ENCODE measurements around the gene PCDHGB6.
"Not testable (repeated sequence)": the region's sequence is repeated elsewhere in the genome, so short reads cannot be mapped to it uniquely, and the experiment has no call there.

PCDHGB6 gene

DNA sequence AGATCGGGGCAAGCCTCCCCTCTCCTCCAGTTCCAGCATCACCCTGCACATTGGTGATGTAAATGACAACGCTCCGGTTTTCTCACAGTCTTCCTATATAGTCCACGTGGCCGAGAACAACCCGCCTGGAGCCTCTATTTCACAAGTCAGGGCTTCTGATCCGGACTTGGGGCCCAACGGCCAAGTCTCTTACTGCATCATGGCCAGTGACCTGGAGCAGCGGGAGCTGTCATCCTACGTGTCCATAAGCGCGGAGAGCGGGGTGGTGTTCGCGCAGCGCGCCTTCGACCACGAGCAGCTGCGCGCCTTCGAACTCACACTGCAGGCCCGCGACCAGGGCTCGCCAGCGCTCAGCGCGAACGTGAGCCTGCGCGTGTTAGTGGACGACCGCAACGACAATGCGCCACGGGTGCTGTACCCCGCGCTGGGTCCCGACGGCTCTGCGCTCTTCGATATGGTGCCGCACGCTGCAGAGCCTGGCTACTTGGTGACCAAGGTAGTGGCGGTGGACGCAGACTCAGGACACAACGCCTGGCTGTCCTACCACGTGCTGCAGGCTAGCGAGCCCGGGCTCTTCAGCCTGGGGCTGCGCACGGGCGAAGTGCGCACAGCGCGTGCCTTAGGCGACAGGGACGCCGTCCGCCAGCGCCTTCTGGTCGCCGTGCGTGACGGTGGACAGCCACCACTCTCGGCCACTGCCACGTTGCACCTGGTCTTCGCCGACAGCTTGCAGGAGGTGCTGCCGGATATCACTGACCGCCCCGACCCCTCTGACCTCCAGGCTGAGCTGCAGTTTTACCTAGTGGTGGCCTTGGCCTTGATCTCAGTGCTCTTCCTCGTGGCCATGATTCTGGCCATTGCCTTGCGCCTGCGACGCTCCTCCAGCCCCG lies 18.4 kb upstream of the PCDHGB6 start:
- no peak for DNase-seq

DNA sequence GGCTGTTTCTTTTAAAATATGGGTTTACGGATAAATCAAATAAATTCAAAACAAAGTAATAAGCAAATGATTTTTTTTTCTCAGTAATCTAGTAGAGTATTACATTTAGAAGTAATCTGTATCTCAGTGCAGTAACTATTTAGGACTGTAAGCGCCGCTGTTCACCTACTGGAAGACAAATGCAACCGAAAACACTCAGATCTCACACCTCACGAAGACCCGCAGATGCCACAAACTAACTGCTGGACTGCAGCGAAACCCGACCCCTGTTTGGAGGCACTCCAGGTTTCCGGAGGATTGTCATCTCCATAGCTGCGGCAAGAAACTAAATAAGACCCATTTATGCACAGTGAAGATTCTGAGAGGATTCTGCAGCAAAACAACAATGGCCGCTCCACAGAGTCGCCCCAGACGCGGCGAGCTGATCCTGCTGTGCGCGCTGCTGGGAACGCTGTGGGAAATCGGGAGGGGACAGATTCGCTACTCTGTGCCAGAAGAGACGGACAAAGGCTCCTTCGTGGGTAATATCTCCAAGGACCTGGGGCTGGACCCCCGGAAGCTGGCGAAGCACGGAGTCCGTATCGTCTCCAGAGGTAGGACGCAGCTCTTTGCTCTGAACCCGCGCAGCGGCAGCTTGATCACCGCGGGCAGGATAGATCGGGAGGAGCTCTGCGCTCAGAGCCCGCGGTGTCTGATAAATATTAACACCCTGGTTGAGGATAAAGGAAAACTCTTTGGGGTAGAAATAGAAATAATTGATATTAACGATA lies 15.2 kb upstream of the PCDHGB6 start, which contains the start of gene PCDHGA8:
Gene PCDHGA8 (plus strand): TSS at position 205 of the 770 bp plus-strand sequence. CDS start 181 bp downstream, at position 386.
- no peak for DNase-seq

DNA sequence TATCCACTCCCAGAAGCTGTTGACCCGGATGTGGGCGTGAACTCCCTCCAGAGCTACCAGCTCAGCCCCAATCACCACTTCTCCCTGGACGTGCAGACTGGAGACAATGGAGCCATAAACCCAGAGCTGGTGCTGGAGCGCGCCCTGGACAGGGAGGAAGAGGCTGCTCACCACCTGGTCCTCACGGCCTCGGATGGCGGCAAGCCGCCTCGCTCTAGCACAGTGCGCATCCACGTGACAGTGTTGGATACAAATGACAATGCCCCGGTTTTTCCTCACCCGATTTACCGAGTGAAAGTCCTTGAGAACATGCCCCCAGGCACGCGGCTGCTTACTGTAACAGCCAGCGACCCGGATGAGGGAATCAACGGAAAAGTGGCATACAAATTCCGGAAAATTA lies 14.6 kb upstream of the PCDHGB6 start:
- no peak for DNase-seq

DNA sequence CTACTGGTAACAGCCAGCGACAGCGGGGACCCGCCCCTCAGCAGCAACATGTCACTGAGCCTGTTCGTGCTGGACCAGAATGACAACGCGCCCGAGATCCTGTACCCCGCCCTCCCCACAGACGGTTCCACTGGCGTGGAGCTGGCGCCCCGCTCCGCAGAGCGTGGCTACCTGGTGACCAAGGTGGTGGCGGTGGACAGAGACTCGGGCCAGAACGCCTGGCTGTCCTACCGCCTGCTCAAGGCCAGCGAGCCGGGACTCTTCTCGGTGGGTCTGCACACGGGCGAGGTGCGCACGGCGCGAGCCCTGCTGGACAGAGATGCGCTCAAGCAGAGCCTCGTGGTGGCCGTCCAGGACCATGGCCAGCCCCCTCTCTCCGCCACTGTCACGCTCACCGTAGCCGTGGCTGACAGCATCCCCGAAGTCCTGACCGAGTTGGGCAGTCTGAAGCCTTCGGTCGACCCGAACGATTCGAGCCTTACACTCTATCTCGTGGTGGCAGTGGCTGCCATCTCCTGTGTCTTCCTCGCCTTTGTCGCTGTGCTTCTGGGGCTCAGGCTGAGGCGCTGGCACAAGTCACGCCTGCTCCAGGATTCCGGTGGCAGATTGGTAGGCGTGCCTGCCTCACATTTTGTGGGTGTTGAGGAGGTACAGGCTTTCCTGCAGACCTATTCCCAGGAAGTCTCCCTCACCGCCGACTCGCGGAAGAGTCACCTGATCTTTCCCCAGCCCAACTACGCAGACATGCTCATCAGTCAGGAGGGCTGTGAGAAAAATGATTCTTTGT lies 13.2 kb upstream of the PCDHGB6 start:
- not testable (repeated sequence) for DNase-seq

DNA sequence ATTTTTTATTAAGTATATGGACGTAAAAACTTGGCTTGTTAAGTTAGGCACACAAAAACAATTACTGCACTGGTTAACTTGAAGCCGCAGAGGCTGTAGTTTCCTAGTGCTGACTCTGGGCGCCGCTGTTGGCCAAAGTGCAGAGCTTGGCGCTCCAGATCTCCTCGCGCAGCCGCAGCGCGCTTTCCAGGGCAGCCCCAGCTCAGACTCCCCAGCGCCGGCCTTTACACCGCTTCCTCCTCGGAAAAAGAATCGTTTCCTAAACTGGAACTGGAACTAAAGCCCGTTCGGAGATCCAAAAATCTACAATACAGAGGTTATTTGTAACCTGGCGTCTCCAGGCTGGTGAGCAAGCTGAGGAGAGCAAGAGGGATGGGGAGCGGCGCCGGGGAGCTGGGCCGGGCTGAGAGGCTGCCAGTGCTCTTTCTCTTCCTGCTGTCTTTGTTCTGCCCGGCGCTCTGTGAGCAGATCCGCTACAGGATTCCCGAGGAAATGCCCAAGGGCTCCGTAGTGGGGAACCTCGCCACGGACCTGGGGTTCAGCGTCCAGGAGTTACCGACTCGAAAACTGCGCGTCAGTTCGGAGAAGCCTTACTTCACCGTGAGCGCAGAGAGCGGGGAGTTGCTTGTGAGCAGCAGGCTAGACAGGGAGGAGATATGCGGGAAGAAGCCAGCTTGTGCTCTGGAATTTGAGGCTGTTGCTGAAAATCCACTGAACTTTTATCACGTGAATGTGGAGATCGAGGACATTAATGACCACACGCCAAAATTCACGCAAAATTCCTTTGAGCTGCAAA lies 9.9 kb upstream of the PCDHGB6 start, which contains the start of gene PCDHGB5:
Gene PCDHGB5 (plus strand): TSS at position 192 of the 796 bp plus-strand sequence. CDS start 181 bp downstream, at position 373.
- DNase-seq, result not testable (repeated sequence)

DNA sequence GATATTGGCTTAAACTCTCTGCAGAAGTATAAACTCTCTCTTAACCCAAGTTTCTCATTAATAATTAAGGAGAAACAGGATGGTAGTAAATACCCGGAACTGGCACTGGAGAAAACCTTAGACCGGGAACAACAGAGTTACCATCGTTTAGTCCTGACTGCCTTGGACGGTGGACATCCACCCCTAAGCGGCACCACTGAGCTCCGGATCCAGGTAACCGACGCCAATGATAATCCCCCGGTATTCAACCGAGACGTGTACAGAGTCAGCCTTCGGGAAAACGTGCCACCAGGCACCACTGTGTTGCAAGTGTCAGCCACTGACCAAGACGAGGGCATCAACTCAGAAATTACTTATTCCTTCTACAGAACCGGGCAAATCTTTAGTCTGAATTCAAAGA lies 9.2 kb upstream of the PCDHGB6 start:
- DNase-seq, result no peak

DNA sequence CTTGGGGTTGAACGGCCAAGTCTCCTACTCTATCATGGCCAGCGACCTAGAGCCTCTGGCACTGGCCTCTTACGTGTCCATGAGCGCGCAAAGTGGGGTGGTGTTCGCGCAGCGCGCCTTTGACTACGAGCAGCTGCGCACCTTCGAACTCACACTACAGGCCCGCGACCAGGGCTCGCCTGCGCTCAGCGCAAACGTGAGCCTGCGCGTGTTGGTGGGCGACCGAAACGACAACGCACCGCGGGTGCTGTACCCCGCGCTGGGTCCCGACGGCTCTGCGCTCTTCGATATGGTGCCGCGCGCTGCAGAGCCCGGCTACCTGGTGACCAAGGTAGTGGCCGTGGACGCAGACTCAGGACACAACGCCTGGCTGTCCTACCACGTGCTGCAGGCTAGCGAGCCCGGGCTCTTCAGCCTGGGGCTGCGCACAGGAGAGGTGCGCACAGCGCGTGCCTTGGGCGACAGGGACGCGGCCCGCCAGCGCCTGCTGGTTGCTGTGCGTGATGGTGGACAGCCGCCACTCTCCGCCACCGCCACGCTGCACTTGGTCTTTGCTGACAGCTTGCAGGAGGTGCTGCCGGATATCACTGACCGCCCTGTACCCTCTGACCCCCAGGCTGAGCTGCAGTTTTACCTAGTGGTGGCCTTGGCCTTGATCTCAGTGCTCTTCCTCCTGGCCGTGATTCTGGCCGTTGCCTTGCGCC lies 8.1 kb upstream of the PCDHGB6 start:
- DNase-seq, result no peak

DNA sequence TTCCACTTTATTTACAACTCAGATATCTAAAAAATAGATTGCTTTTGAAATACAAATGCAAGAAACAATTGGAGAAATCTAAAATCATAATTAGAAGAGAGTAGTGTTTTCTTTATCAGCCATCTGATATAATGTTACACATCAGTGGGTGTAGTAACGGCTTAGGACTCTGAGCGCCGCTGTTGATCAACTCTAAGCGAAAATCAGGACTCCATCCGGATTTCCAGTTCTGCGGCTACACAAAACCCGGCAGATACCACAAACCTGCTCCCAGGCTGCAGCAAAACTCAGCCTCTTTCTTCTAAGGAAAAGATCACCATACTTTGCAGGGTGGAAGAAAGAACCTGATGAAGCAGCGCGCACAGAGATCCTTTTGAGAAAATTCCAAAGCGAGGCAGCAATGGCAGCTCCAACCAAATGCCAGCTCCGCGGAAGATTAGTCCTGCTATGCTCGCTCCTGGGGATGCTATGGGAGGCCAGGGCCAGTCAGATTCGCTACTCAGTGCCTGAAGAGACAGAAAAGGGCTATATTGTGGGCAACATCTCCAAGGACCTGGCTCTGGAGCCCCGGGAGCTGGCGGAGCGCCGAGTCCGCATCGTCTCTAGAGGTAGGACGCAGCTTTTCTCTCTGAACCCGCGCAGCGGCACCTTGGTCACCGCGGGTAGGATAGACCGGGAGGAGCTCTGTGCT lies 5.1 kb upstream of the PCDHGB6 start, which contains the start of gene PCDHGA9:
Gene PCDHGA9 (plus strand): TSS at position 226 of the 691 bp plus-strand sequence. CDS start 175 bp downstream, at position 401.
- no peak for DNase-seq

DNA sequence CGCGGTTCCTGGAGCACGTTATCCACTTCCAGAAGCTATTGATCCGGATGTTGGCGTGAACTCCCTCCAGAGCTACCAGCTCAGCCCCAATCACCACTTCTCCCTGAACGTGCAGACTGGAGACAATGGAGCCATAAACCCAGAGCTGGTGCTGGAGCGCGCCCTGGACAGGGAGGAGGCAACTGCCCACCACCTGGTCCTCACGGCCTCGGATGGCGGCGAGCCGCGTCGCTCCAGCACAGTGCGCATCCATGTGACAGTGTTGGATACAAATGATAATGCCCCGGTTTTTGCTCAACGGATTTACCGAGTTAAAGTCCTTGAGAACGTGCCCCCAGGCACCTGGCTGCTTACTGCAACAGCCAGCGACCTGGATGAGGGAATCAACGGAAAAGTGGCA lies 4.4 kb upstream of the PCDHGB6 start:
- no peak for DNase-seq

DNA sequence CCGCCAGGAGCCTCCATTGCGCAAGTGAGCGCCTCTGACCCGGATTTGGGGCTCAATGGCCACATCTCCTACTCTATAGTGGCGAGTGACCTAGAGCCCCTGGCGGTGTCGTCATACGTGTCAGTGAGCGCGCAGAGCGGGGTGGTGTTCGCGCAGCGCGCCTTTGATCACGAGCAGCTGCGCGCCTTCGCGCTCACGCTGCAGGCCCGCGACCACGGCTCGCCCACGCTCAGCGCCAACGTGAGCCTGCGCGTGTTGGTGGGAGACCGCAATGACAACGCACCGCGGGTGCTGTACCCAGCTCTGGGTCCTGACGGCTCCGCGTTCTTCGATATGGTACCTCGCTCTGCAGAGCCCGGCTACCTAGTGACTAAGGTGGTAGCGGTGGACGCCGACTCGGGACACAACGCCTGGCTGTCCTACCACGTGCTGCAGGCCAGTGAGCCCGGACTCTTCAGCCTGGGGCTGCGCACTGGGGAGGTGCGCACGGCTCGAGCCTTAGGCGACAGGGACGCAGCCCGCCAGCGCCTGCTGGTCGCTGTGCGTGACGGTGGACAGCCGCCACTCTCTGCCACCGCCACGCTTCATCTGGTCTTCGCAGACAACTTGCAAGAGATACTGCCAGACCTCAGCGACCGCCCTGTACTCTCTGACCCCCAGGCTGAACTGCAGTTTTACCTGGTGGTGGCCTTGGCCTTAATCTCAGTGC lies 1.9 kb downstream of the PCDHGB6 start:
- no peak for DNase-seq

DNA sequence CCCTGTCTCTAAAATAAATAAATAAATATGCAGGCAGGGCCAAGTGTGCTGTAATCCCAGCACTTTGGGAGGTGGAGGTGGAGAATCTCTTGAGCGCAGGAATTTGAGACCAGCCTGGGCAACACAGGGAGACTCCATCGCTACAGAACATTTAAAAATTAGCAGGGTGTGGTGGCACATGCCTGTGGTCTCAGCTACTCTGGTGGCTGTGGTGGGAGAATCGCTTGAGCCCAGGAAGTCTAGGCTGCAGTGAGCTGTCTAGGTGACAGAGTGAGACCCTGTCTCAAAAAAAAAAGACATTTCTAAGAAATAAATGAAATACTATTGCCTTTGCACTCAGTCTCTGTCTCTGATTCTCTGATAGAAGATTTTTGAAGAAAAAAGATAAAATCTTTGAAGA lies 3.8 kb downstream of the PCDHGB6 start:
- no peak for DNase-seq

DNA sequence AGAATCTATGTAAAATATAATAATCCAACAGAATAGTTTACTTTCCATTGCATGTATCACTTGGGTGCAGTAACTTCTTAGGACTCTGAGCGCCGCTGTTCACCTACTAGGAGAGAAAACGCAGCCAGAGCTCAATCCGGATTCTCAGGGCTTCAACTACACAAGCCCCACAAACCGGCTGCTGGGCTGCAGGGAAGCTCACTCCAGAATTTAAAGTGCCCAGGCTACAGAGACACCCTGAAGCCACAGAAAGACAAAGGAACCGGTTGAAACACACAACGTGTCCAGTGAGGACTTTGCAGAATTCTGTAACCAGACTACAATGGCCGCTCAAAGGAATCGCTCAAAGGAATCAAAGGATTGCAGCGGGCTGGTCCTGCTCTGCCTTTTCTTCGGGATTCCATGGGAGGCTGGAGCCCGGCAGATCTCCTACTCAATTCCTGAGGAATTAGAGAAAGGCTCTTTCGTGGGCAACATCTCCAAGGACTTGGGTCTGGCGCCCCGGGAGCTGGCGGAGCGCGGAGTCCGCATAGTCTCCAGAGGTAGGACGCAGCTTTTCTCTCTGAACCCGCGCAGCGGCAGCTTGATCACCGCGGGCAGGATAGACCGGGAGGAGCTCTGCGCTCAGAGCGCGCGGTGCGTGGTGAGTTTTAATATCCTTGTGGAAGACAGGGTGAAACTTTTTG lies 5.2 kb downstream of the PCDHGB6 start, which contains the start of gene PCDHGA10:
Gene PCDHGA10 (plus strand): TSS at position 134 of the 686 bp plus-strand sequence. CDS start 189 bp downstream, at position 323.
- DNase-seq, result peak; percentile 33

DNA sequence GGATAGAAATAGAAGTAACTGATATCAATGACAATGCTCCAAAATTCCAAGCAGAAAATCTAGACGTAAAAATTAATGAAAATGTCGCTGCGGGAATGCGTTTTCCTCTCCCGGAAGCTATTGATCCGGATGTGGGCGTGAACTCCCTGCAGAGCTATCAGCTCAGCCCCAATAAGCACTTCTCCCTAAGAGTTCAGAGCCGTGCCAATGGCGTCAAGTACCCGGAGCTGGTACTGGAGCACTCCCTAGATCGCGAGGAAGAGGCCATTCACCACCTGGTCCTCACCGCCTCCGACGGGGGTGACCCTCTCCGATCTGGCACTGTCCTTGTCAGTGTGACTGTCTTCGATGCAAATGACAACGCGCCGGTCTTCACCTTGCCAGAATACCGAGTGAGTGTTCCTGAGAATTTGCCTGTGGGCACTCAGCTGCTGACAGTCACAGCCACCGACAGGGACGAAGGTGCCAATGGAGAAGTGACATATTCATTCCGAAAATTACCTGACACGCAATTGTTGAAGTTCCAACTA lies 5.8 kb downstream of the PCDHGB6 start:
- DNase-seq, result no peak

DNA sequence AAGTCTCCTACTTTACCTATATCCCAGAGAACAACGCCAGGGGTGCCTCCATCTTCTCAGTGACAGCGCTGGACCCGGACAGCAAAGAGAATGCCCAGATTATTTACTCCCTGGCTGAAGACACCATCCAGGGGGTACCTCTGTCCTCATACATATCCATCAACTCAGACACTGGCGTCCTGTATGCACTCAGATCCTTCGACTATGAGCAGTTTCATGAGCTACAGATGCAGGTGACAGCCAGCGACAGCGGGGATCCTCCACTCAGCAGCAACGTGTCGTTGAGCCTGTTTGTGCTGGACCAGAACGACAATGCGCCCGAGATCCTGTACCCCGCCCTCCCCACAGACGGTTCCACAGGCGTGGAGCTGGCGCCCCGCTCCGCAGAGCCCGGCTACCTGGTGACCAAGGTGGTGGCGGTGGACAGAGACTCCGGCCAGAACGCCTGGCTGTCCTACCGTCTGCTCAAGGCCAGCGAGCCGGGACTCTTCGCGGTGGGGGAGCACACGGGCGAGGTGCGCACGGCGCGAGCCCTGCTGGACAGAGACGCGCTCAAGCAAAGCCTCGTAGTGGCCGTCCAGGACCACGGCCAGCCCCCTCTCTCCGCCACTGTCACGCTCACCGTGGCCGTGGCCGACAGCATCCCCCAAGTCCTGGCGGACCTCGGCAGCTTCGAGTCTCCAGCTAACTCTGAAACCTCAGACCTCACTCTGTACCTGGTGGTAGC lies 6.9 kb downstream of the PCDHGB6 start:
- DNase-seq, result not testable (repeated sequence)

DNA sequence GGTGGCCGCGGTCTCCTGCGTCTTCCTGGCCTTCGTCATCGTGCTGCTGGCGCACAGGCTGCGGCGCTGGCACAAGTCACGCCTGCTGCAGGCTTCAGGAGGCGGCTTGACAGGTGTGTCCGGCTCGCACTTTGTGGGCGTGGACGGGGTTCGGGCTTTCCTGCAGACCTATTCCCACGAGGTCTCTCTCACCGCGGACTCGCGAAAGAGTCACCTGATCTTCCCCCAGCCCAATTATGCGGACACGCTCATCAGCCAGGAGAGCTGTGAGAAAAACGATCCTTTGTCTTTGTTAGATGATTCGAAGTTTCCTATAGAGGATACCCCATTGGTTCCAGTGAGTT lies 7.4 kb downstream of the PCDHGB6 start:
- not testable (repeated sequence) for DNase-seq

DNA sequence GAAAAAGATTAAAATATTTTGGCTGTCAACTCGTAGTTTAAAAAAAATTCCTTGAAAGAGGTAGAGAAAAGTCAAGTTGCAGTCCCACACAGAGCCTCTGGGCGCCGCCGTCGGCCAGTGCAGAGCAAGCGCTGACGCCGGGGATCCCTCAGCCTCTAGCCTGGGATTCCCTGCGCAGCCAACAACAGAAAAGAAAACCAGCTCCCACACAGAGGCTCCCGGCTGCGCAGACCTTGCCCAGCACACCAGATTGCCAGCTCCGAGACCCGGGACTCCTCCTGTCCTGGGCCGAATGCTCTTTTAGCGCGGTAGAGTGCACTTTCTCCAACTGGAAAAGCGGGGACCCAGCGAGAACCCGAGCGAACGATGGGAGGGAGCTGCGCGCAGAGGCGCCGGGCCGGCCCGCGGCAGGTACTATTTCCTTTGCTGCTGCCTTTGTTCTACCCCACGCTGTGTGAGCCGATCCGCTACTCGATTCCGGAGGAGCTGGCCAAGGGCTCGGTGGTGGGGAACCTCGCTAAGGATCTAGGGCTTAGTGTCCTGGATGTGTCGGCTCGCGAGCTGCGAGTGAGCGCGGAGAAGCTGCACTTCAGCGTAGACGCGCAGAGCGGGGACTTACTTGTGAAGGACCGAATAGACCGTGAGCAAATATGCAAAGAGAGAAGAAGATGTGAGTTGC lies 9.8 kb downstream of the PCDHGB6 start, which contains the start of gene PCDHGB7:
Gene PCDHGB7 (plus strand): TSS at position 184 of the 679 bp plus-strand sequence. CDS start 183 bp downstream, at position 367.
- not testable (repeated sequence) for DNase-seq
